Measurements from ENCODE around the gene PDLIM7.
A peak's percentile ranks its signal among the peaks of the same experiment; 100 is the strongest.
"Not testable (repeated sequence)": the region's sequence is repeated elsewhere in the genome, so short reads cannot be mapped to it uniquely, and the experiment has no call there.

Gene PDLIM7

GRCh38 chr5:177497292-177498012, at the start of gene PDLIM7:
Gene PDLIM7 (minus strand): TSS chr5:177497604. CDS start chr5:177496512, 1,092 bp downstream.
- Mint-ChIP-seq H3K9me3 (no peaks in the 10 kb centered on the region), H3K27me3 (peaks cover 31% of the 10 kb centered on the region), H3K4me1 (ENCODE audit: low read depth) (peaks cover 82% of the 10 kb centered on the region)

DNA sequence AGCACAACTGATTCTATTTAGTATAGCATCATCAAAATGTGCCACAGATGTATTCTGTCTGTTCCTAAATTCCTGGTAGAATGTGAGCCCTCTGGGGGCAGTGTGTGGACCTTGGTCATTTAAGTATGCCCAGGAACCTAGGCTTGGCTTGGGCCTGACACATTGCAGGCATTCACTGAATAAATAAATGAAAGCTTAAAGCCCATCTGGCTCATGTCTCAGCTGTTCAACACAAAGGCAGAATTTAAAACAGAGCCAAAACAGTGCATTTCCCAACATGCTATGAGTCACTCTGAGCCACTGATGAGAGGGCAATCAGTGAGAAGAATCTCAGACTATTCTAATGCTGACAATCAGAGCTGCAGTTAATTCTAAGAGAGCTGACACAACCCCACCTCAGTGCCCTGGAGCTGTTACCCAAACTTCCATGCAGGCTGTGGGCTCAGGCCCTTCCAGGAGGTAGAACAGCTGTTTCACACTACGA, 48.9 kb upstream of the PDLIM7 start:
- no peaks in the 10 kb centered on the region for H3K27me3 Mint-ChIP-seq

More at GRCh38 chr5:177497292-177498012, at the start of gene PDLIM7:
- H3K36me3 Mint-ChIP-seq (ENCODE audit: low read depth) = peaks cover 13% of the 10 kb centered on the region
- peak within 1 kb of the TSS; percentile 73 for H3K27ac Mint-ChIP-seq
- intact Hi-C loops (cut with micrococcal nuclease) = loop anchor here (1.0 to 10.0 kb wide), 4 partner anchors 20 to 183 kb away; partner anchors contain the start of gene MXD3
- H3K4me3 Mint-ChIP-seq = peak within 1 kb of the TSS; percentile 77

GRCh38 chr5:177545487-177546257, 48.3 kb upstream of the PDLIM7 start:
- no peak overlapping the region for H3K27ac Mint-ChIP-seq
- H3K4me3 Mint-ChIP-seq = no peak overlapping the region
- H3K9me3 Mint-ChIP-seq = no peaks in the 10 kb centered on the region

More for the DNA sequence above, 48.9 kb upstream of the PDLIM7 start:
- intact Hi-C loops (cut with micrococcal nuclease) = no loop called here
- Mint-ChIP-seq H3K36me3 (ENCODE audit: low read depth) (peaks cover 29% of the 10 kb centered on the region), H3K9me3 (no peaks in the 10 kb centered on the region), H3K4me3 (no peak overlapping the region), H3K27ac (peak overlapping the region; percentile 50), H3K4me1 (ENCODE audit: low read depth) (peaks cover 37% of the 10 kb centered on the region)

DNA sequence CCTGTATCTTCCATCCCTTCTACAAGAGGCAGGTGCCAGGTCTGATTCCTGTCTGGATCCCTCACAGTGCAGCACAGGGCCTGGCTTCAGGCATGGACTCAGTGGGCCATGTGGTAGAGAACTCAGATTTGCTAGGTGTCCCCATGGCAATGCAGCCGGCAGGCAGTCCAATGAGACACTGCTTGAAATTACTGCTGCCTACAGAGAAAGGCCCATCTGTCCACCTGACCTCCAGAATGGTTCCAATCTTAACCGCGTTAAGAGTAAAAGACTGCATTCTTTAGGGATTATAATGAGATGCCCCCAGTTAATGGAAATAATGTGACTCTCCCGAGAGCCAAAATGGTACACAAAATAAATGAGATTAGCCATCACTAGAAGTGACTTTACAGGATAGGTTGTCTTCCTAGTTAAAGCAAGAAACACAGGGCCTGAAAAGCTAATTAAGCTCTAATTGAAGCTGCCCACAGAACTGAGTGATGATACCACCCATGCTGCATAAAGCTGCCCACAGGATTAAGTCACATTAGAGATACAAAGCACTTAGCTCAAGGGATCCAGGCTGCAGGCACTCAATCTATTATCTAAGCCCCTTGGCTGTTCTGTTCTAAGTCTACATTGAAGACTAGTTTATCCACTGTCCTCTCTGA, 45.5 kb upstream of the PDLIM7 start:
- peaks cover 41% of the 10 kb centered on the region for H3K36me3 Mint-ChIP-seq (ENCODE audit: low read depth)
- intact Hi-C loops (cut with micrococcal nuclease) = no loop called here
- no peak overlapping the region for H3K4me3 Mint-ChIP-seq
- peaks cover 21% of the 10 kb centered on the region for H3K4me1 Mint-ChIP-seq (ENCODE audit: low read depth)
- no peaks in the 10 kb centered on the region for H3K9me3 Mint-ChIP-seq
- H3K27ac Mint-ChIP-seq = no peak overlapping the region
- H3K27me3 Mint-ChIP-seq = no peaks in the 10 kb centered on the region

More at GRCh38 chr5:177545487-177546257, 48.3 kb upstream of the PDLIM7 start:
- Mint-ChIP-seq H3K27me3 (no peaks in the 10 kb centered on the region), H3K4me1 (ENCODE audit: low read depth) (peaks cover 37% of the 10 kb centered on the region), H3K36me3 (ENCODE audit: low read depth) (peaks cover 25% of the 10 kb centered on the region)
- intact Hi-C loops (cut with micrococcal nuclease) = no loop called here

- Mint-ChIP-seq H3K4me1 (ENCODE audit: low read depth) (no peaks in the 10 kb centered on the region), H3K27me3 (no peaks in the 10 kb centered on the region), H3K27ac (no peak overlapping the region), H3K9me3 (no peaks in the 10 kb centered on the region), H3K36me3 (ENCODE audit: low read depth) (peaks cover 60% of the 10 kb centered on the region), H3K4me3 (no peak overlapping the region)
- intact Hi-C loops (cut with micrococcal nuclease) = no loop called here
These were observed 43.0 kb upstream of the PDLIM7 start for GRCh38 chr5:177540438-177540837.

DNA sequence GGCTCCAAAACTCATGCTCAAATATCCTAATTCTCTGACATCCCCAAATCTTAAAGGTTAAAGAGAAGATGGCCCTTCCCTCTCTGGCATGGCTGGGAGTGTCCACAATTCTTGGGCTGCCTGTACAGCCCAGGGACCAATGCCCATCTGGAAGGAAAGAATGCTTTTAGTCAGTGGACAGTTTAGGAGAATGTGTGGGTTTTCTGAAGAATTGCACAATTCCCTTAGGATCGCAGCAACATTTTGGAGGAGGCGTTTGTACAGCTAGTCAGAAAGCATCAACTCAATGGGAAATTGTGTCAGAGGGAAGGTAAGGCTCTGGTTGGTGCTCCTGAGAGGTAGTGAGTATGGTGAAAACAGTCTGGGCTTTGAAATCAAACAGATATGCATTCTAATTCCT, 42.0 kb upstream of the PDLIM7 start:
- Mint-ChIP-seq H3K9me3 (no peaks in the 10 kb centered on the region), H3K27ac (no peak overlapping the region), H3K4me3 (no peak overlapping the region), H3K36me3 (ENCODE audit: low read depth) (peaks cover 66% of the 10 kb centered on the region), H3K27me3 (no peaks in the 10 kb centered on the region), H3K4me1 (ENCODE audit: low read depth) (no peaks in the 10 kb centered on the region)
- intact Hi-C loops (cut with micrococcal nuclease) = no loop called here

- Mint-ChIP-seq H3K36me3 (ENCODE audit: low read depth) (peaks cover 64% of the 10 kb centered on the region), H3K27me3 (no peaks in the 10 kb centered on the region), H3K4me3 (no peak overlapping the region), H3K27ac (no peak overlapping the region), H3K9me3 (no peaks in the 10 kb centered on the region), H3K4me1 (ENCODE audit: low read depth) (no peaks in the 10 kb centered on the region)
- intact Hi-C loops (cut with micrococcal nuclease) = no loop called here
These were observed 41.5 kb upstream of the PDLIM7 start for GRCh38 chr5:177538876-177539275.

GRCh38 chr5:177537389-177538361, 40.3 kb upstream of the PDLIM7 start:
- Mint-ChIP-seq H3K27me3 (no peaks in the 10 kb centered on the region), H3K4me1 (ENCODE audit: low read depth) (no peaks in the 10 kb centered on the region), H3K36me3 (ENCODE audit: low read depth) (peaks cover 65% of the 10 kb centered on the region), H3K9me3 (no peaks in the 10 kb centered on the region), H3K4me3 (no peak overlapping the region), H3K27ac (no peak overlapping the region)
- intact Hi-C loops (cut with micrococcal nuclease) = no loop called here

GRCh38 chr5:177536386-177536785, 39.0 kb upstream of the PDLIM7 start:
- intact Hi-C loops (cut with micrococcal nuclease) = no loop called here
- no peaks in the 10 kb centered on the region for H3K9me3 Mint-ChIP-seq
- H3K27ac Mint-ChIP-seq = no peak overlapping the region
- H3K4me3 Mint-ChIP-seq = no peak overlapping the region
- no peaks in the 10 kb centered on the region for H3K27me3 Mint-ChIP-seq
- no peaks in the 10 kb centered on the region for H3K4me1 Mint-ChIP-seq (ENCODE audit: low read depth)
- H3K36me3 Mint-ChIP-seq (ENCODE audit: low read depth) = peaks cover 72% of the 10 kb centered on the region

DNA sequence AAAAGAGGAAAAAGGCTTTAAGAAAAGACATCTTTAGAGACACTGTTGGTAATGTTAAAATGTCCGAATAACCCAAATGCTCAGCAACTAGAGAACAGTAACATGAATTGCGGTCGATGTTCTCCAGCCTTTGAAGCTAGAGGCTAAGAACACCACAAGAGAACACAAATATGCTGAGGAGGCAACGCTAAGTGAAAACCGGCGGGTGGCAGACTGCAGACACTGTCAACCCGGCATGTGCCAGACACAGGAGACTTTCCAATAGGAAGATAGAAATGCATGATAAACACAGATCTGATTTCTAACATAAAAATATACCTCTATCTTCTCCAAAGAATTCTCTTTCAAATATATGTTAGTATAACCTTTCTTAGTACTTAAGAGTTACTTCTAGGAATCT, 37.7 kb upstream of the PDLIM7 start:
- Mint-ChIP-seq H3K4me3 (no peak overlapping the region), H3K27me3 (no peaks in the 10 kb centered on the region), H3K36me3 (ENCODE audit: low read depth) (peaks cover 84% of the 10 kb centered on the region), H3K27ac (no peak overlapping the region), H3K9me3 (no peaks in the 10 kb centered on the region), H3K4me1 (ENCODE audit: low read depth) (peaks cover 5% of the 10 kb centered on the region)
- intact Hi-C loops (cut with micrococcal nuclease) = no loop called here

DNA sequence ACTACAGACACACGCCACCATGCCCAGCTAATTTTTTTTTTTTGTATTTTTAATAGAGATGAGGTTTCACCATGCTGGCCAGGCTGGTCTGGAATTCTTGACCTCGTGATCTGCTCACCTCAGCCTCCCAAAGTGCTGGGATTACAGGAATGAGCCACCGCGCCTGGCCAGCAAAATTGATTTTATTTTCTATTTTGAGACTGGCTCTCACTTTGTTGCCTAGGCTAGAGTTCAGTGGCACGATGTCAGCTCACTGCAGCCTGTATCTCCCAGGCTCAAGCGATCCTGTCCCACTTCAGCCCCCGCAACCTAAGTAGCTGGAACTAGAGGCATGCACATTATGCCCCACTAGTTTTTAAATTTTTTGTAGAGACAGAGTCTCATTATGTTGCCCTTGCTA, 37.0 kb upstream of the PDLIM7 start:
- H3K9me3 Mint-ChIP-seq; intact Hi-C loops (cut with micrococcal nuclease); H3K27ac Mint-ChIP-seq; H3K4me1 Mint-ChIP-seq (ENCODE audit: low read depth); H3K27me3 Mint-ChIP-seq; H3K4me3 Mint-ChIP-seq: not testable (repeated sequence)
- H3K36me3 Mint-ChIP-seq (ENCODE audit: low read depth) = peaks cover 84% of the 10 kb centered on the region

GRCh38 chr5:177531209-177531940, 34.0 kb upstream of the PDLIM7 start:
- H3K4me1 Mint-ChIP-seq (ENCODE audit: low read depth) = peaks cover 7% of the 10 kb centered on the region
- no peak overlapping the region for H3K27ac Mint-ChIP-seq
- H3K9me3 Mint-ChIP-seq = no peaks in the 10 kb centered on the region
- intact Hi-C loops (cut with micrococcal nuclease) = no loop called here
- no peaks in the 10 kb centered on the region for H3K27me3 Mint-ChIP-seq
- H3K4me3 Mint-ChIP-seq = no peak overlapping the region
- peaks cover 54% of the 10 kb centered on the region for H3K36me3 Mint-ChIP-seq (ENCODE audit: low read depth)
